ENCODE results near the gene SAMD3. TPM values are rescaled to one million over a fixed set of nuclear protein-coding genes. Genes with fewer than 3 reads are reported as not detected.

The SAMD3 gene
- 0.26 and 0.39 TPM in 2 replicates for total RNA-seq (2021)
- long read RNA-seq, partial matches to known transcripts: 0 of 4 reads
- long read RNA-seq, other reads (novel, unspliced or antisense): 2 of 4 reads

DNA sequence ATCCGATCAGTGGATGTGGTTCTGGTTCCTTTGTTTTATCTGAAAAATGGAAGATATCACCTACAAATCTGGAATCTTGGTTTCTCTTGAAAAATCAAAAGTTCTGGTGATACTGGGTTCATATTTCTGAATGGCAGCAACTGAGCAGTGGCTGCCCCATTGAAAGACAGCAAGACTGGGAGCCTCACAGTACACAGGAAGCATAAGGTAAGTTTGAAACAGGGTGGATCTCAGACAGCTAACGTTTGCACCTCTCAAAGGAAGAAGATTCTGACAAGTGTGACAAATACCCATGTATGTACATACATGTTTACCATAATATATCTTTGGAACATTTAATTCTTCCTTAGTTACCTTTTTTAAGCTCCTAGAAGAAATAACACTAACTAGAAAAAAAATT lies at the start of gene SAMD3:
Gene SAMD3 (minus strand): TSS at position 177 of the 400 bp plus-strand sequence. CDS start 7,678 bp downstream, outside the sequence.
- H3K4me2 ChIP-seq (ENCODE audit: insufficient read depth, insufficient read length, low read length): no peak within 1 kb of the TSS
- H3K4me1 Mint-ChIP-seq: 0 out of 4 replicates have a peak, but pooled peaks cover 0 to 2% of the 10 kb centered on the region in 2 experiments

More for the DNA sequence above, at the start of gene SAMD3:
- Mint-ChIP-seq H3K4me3 (no peak within 1 kb of the TSS), H3K9me3 (peaks cover 0 to 5% of the 10 kb centered on the region in 2 experiments; a peak in 1 of 5 replicates), H3K36me3 (ENCODE audit: insufficient read depth in 1 of 3, low read depth in 3 of 3) (no peaks in the 10 kb centered on the region; a peak in 1 of 7 replicates), H3K27ac (no peak within 1 kb of the TSS), H3K27me3 (ENCODE audit: low read depth) (no peaks in the 10 kb centered on the region; the same call in 1 of the 2 replicates)
- no peak within 1 kb of the TSS for H3T11ph ChIP-seq (ENCODE audit: low read length)
- no peaks in the 10 kb centered on the region for H3K23me2 ChIP-seq (ENCODE audit: insufficient read length, low read depth, low read length, poor library complexity, severe bottlenecking)
- no peaks in the 10 kb centered on the region for H3K79me2 ChIP-seq (ENCODE audit: insufficient read depth, low read length)
- no peak within 1 kb of the TSS for H2AFZ ChIP-seq (ENCODE audit: low read length)
- H3K14ac ChIP-seq (ENCODE audit: insufficient read depth, low read length): no peak within 1 kb of the TSS
- no peaks in the 10 kb centered on the region for H3K27me3 ChIP-seq (ENCODE audit: insufficient read depth, low read length)
- no peak within 1 kb of the TSS for H2AK5ac ChIP-seq (ENCODE audit: insufficient read length, low read length)
- WGBS (ENCODE audit: extremely low coverage, insufficient read length, low lambda C conversion rate): no CpG with 5 or more reads among the region's 2 CpGs
- H3K4me1 ChIP-seq (ENCODE audit: insufficient read depth, low read length): no peaks in the 10 kb centered on the region
- H2BK120ac ChIP-seq (ENCODE audit: low read depth, low read length, poor library complexity, severe bottlenecking): no peak within 1 kb of the TSS
- no peaks in the 10 kb centered on the region for H3K79me1 ChIP-seq (ENCODE audit: insufficient read depth, low read depth, low read length, poor library complexity, severe bottlenecking)
- no peak within 1 kb of the TSS for H3K23ac ChIP-seq (ENCODE audit: insufficient read length, low read depth, low read length)
- H3K9me3 ChIP-seq (ENCODE audit: control insufficient read depth, low read depth, low read length): no peaks in the 10 kb centered on the region
- H3K18ac ChIP-seq (ENCODE audit: insufficient read length, low read depth, low read length): no peak within 1 kb of the TSS
- H2BK12ac ChIP-seq (ENCODE audit: insufficient read length, low read depth, low read length): no peak within 1 kb of the TSS
- H4K8ac ChIP-seq (replicated peaks; ENCODE audit: insufficient read length, low read depth, low read length): no peak within 1 kb of the TSS
- no peak for DNase-seq
- H4K20me1 ChIP-seq (ENCODE audit: control insufficient read depth, insufficient read depth, insufficient read length): no peaks in the 10 kb centered on the region
- no peak within 1 kb of the TSS for H3K9ac ChIP-seq (ENCODE audit: extremely low read depth, insufficient read length, low read length)
- H3K4ac ChIP-seq (ENCODE audit: low read depth, low read length): no peak within 1 kb of the TSS
- H3K56ac ChIP-seq (ENCODE audit: insufficient read length, low read depth, low read length): no peak within 1 kb of the TSS
- H2BK15ac ChIP-seq (ENCODE audit: low read depth, low read length): no peak within 1 kb of the TSS
- no peak within 1 kb of the TSS for H4K5ac ChIP-seq (ENCODE audit: insufficient read length, low read depth, low read length)
- no peak within 1 kb of the TSS for H2BK5ac ChIP-seq (ENCODE audit: insufficient read length, low read length)
- no peak within 1 kb of the TSS for H3K27ac ChIP-seq (ENCODE audit: insufficient read length, low read depth, low read length)
- TF ChIP-seq, protein P1, sequence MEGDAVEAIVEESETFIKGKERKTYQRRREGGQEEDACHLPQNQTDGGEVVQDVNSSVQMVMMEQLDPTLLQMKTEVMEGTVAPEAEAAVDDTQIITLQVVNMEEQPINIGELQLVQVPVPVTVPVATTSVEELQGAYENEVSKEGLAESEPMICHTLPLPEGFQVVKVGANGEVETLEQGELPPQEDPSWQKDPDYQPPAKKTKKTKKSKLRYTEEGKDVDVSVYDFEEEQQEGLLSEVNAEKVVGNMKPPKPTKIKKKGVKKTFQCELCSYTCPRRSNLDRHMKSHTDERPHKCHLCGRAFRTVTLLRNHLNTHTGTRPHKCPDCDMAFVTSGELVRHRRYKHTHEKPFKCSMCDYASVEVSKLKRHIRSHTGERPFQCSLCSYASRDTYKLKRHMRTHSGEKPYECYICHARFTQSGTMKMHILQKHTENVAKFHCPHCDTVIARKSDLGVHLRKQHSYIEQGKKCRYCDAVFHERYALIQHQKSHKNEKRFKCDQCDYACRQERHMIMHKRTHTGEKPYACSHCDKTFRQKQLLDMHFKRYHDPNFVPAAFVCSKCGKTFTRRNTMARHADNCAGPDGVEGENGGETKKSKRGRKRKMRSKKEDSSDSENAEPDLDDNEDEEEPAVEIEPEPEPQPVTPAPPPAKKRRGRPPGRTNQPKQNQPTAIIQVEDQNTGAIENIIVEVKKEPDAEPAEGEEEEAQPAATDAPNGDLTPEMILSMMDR (conservative IDR thresholded peaks at IDR 0.05): no peak
- no peak within 1 kb of the TSS for H2BK20ac ChIP-seq (ENCODE audit: low read depth, low read length, poor library complexity, severe bottlenecking)
- no peak within 1 kb of the TSS for H4K91ac ChIP-seq (ENCODE audit: insufficient read length, low read depth, low read length)
